Panc1 (cell line): ENCODE data around the gene DENND2A. TPM values are rescaled to one million over a fixed set of nuclear protein-coding genes. Genes with fewer than 3 reads are reported as not detected.

ENCODE experiments used
- ATAC-seq: fragments of 200-7000 bp; cut with Tn5 transposase; 2 replicates; pipeline ENCODE4 v1.9.1; 2020; ENCODE audit warnings: mild to moderate bottlenecking, moderate library complexity
- BruUV-seq: library from RNA; stranded (reverse); fragments of 400-500 nt; replicated peaks from 2 replicates; lab custom pipeline; 2021; lab: Mats Ljungman, UMichigan
- CTCF ChIA-PET: fragments of 300-600 bp; sonication (Branson Sonifier 250); formaldehyde crosslinking; loops from one replicate; lab custom pipeline; 2022; ENCODE audit warnings: antibody characterized with exemption; lab: Charles Lee
- POLR2A ChIA-PET: fragments of 300-600 bp; sonication (Branson Sonifier 250); formaldehyde crosslinking; loops from one replicate; lab custom pipeline; 2022; ENCODE audit warnings: antibody characterized with exemption; lab: Charles Lee
- DNase-seq: peaks from one replicate; pipeline ENCODE4 v3.0.0-alpha.2; 2010; ENCODE audit warnings: low read depth, low spot score
- H3K27ac ChIP-seq: 2 replicates; pipeline ENCODE4 v1.5.1; 2011; ENCODE audit warnings: mild to moderate bottlenecking, low read length, inconsistent platforms
- H3K27me3 ChIP-seq: fragments of 200-500 bp; sonication (Bioruptor generic); 2 replicates; pipeline ENCODE4 v1.6.0; 2014; ENCODE audit warnings: low read length, inconsistent platforms; ENCODE audit not compliant: control insufficient read depth, insufficient read depth
- H3K36me3 ChIP-seq: fragments of 200-500 bp; sonication (Bioruptor generic); 2 replicates; pipeline ENCODE4 v1.5.1; 2014; ENCODE audit warnings: inconsistent platforms, mild to moderate bottlenecking, low read length, moderate library complexity; ENCODE audit not compliant: control insufficient read depth, insufficient read depth
- H3K4me1 ChIP-seq: 2 replicates; pipeline ENCODE4 v1.5.1; 2011; ENCODE audit warnings: inconsistent platforms, mild to moderate bottlenecking, low read length, moderate library complexity; ENCODE audit not compliant: control insufficient read depth, insufficient read depth
- H3K4me3 ChIP-seq, 2 experiments: 2 replicates each; pipeline ENCODE4 v1.5.1; 2011 to 2012; ENCODE audit warnings: low read depth in 2 of 2, low read length in 2 of 2, mild to moderate bottlenecking in 2 of 2, inconsistent platforms in 1 of 2, moderate library complexity in 1 of 2
- H3K9me3 ChIP-seq: fragments of 200-500 bp; sonication (Bioruptor generic); 2 replicates; pipeline ENCODE4 v1.5.1; 2014; ENCODE audit warnings: low read depth, mild to moderate bottlenecking, inconsistent platforms, low read length, moderate library complexity; ENCODE audit not compliant: control insufficient read depth, insufficient read depth
- POLR2AphosphoS5 ChIP-seq: IDR thresholded peaks from 2 replicates; pipeline ENCODE4 v1.6.1; 2012; ENCODE audit warnings: mild to moderate bottlenecking, low read depth, low read length, moderate library complexity
- REST ChIP-seq, 2 experiments: IDR thresholded peaks; 2 replicates each; pipeline ENCODE4 v1.6.1; 2011 to 2012; ENCODE audit warnings: low read depth in 2 of 2, control low read depth in 1 of 2, low read length in 1 of 2, mild to moderate bottlenecking in 1 of 2, moderate library complexity in 1 of 2; ENCODE audit not compliant: insufficient read depth in 1 of 2
- SIN3A ChIP-seq: IDR thresholded peaks from 2 replicates; pipeline ENCODE4 v1.6.1; 2012; ENCODE audit warnings: low read depth, mild to moderate bottlenecking, low read length, moderate library complexity, borderline replicate concordance; ENCODE audit not compliant: insufficient read depth
- TCF7L2 ChIP-seq: IDR thresholded peaks from 2 replicates; pipeline ENCODE4 v1.6.1; 2011; ENCODE audit warnings: mild to moderate bottlenecking, low read depth, low read length, inconsistent platforms
- in situ Hi-C: cut with HindIII; loops from 2 replicates; pipeline ENCODE4 v1.10.0; 2016; ENCODE audit warnings: low sequenced_read_pairs, low pct_unique_long_range_greater_than_20kb
- intact Hi-C: fragments of 100-400 bp; cut with micrococcal nuclease; formaldehyde crosslinking; loops from one replicate; pipeline ENCODE4 v1.10.0; 2022; ENCODE audit not compliant: unreplicated experiment
- total RNA-seq: library from RNA; stranded (reverse); gene quantifications from one replicate; pipeline ENCODE4 v1.2.1, GENCODE V29; 2021; ENCODE audit not compliant: unreplicated experiment
- TF ChIP-seq, protein P1 (sequence below): fragments of 450-650 bp; IDR thresholded peaks from 2 replicates; pipeline ENCODE4 v1.5.1; 2017; ENCODE audit warnings: mild to moderate bottlenecking

The DENND2A gene
- total RNA-seq, 1 experiment from 2014 or later = 1.4 TPM

GRCh38 chr7:140526214-140526613, 114.4 kb downstream of the DENND2A start:
- H3K27me3 ChIP-seq = no peaks in the 10 kb centered on the region
- POLR2A ChIA-PET = no interaction called here
- no peaks in the 10 kb centered on the region for H3K9me3 ChIP-seq
- TF ChIP-seq TCF7L2 (no peak), POLR2AphosphoS5 (no peak), SIN3A (no peak)
- H3K36me3 ChIP-seq = no peaks in the 10 kb centered on the region
- H3K27ac ChIP-seq = no peak overlapping the region
- in situ Hi-C loops = no loop called here
- CTCF ChIA-PET = no interaction called here
- no peaks in the 10 kb centered on the region for H3K4me1 ChIP-seq
- intact Hi-C loops = no loop called here
- no TSS peak for BruUV-seq
- no peak overlapping the region for H3K4me3 ChIP-seq
- no peak for DNase-seq
- peak; percentile 39; the same call in 1 of the 2 replicates for ATAC-seq

- H3K27ac ChIP-seq = no peak overlapping the region
- 0 out of 2 replicates have a peak, but pooled peaks have one; percentile 12 for ATAC-seq
- ChIA-PET CTCF (no interaction called here), POLR2A (no interaction called here)
- no peak for DNase-seq
- no TSS peak for BruUV-seq
- no peaks in the 10 kb centered on the region for H3K27me3 ChIP-seq
- intact Hi-C loops = no loop called here
- TF ChIP-seq POLR2AphosphoS5 (no peak), SIN3A (no peak)
- H3K4me1 ChIP-seq = no peaks in the 10 kb centered on the region
- no peaks in the 10 kb centered on the region for H3K36me3 ChIP-seq
- no peaks in the 10 kb centered on the region for H3K9me3 ChIP-seq
- no peak overlapping the region for H3K4me3 ChIP-seq
- in situ Hi-C loops = no loop called here
Measured at GRCh38 chr7:140525743-140526142, 114.9 kb downstream of the DENND2A start.

- H3K4me3 ChIP-seq = no peak overlapping the region
- ChIA-PET POLR2A (no interaction called here), CTCF (interaction anchor here (0.8 kb wide), 1 partner anchor 412 kb away, joined by 3 read pairs; no protein-coding TSS in a partner anchor)
- no peak for ATAC-seq
- H3K36me3 ChIP-seq = no peaks in the 10 kb centered on the region
- intact Hi-C loops = no loop called here
- no peaks in the 10 kb centered on the region for H3K4me1 ChIP-seq
- H3K27me3 ChIP-seq = no peaks in the 10 kb centered on the region
- TF ChIP-seq TCF7L2 (no peak), POLR2AphosphoS5 (no peak), REST (IDR thresholded peaks at IDR 0.05; ENCODE audit: insufficient read depth in 1 of 2, low read depth in 2 of 2, low read length in 1 of 2) (no peak), SIN3A (no peak)
- TF ChIP-seq, protein P1, sequence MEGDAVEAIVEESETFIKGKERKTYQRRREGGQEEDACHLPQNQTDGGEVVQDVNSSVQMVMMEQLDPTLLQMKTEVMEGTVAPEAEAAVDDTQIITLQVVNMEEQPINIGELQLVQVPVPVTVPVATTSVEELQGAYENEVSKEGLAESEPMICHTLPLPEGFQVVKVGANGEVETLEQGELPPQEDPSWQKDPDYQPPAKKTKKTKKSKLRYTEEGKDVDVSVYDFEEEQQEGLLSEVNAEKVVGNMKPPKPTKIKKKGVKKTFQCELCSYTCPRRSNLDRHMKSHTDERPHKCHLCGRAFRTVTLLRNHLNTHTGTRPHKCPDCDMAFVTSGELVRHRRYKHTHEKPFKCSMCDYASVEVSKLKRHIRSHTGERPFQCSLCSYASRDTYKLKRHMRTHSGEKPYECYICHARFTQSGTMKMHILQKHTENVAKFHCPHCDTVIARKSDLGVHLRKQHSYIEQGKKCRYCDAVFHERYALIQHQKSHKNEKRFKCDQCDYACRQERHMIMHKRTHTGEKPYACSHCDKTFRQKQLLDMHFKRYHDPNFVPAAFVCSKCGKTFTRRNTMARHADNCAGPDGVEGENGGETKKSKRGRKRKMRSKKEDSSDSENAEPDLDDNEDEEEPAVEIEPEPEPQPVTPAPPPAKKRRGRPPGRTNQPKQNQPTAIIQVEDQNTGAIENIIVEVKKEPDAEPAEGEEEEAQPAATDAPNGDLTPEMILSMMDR = no peak
- in situ Hi-C loops = no loop called here
- no TSS peak for BruUV-seq
- no peak overlapping the region for H3K27ac ChIP-seq
- H3K9me3 ChIP-seq = no peaks in the 10 kb centered on the region
- DNase-seq = no peak
Measured at GRCh38 chr7:140521421-140521820, 119.2 kb downstream of the DENND2A start.
